ENCODE measurements around the gene KMT2A.
A peak's percentile ranks its signal among the peaks of the same experiment; 100 is the strongest.

The KMT2A gene

DNA sequence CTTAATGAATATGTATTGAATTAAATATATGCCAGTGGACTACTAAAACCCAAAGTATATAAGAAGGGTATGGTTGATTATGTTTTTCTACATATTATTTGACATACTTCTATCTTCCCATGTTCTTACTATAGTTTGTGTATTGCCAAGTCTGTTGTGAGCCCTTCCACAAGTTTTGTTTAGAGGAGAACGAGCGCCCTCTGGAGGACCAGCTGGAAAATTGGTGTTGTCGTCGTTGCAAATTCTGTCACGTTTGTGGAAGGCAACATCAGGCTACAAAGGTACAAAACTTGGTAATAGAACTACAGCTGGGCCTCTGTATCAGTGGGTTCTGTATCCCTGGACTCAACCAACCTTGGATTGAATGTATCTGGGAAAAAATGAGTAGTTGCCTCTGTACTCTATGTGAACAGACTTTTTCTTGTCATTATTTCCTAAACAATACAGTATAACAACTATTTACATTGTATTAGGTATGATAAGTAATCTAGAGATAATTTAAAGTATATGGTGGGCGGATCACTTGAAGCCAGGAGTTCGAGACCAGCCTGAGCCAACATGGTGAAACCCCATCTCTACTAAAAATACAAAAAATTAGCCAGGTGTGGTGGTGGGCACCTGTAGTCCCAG lies 52.3 kb downstream of the KMT2A start:
- DNase-seq, result peak; percentile 61

DNA sequence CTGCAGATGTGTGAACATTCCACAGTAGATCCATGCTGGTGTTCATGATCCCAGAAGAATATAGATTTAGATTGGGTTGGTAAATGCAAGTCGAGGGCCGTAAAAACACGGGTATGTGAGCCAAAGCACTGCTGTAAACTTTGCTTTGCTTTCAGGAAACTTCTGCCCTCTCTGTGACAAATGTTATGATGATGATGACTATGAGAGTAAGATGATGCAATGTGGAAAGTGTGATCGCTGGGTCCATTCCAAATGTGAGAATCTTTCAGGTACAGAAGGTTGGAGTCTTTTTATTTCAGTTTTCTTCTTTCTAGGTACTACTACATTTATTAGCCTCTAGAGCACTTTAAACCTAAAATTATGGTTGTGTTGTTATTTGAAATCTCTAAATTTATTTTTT lies 54.7 kb downstream of the KMT2A start:
- DNase-seq, result no peak

DNA sequence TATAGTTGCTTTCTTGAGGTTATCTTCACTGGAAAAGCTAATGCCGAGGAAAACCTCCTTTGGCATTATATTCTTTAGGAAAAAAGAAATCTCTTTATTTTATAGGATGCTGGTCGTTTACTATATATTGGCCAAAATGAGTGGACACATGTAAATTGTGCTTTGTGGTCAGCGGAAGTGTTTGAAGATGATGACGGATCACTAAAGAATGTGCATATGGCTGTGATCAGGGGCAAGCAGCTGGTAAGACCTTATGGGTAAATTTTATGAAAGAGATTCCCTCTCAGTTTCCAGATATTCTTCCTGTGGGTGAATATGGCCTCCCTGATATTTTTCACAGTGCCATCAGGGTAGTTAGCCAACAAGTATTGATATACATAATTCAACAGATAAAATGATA lies 61.5 kb downstream of the KMT2A start:
- DNase-seq, result no peak

DNA sequence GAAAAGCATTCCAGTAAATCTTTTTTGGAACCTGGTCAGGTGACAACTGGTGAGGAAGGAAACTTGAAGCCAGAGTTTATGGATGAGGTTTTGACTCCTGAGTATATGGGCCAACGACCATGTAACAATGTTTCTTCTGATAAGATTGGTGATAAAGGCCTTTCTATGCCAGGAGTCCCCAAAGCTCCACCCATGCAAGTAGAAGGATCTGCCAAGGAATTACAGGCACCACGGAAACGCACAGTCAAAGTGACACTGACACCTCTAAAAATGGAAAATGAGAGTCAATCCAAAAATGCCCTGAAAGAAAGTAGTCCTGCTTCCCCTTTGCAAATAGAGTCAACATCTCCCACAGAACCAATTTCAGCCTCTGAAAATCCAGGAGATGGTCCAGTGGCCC lies 66.9 kb downstream of the KMT2A start:
- DNase-seq, result no peak

DNA sequence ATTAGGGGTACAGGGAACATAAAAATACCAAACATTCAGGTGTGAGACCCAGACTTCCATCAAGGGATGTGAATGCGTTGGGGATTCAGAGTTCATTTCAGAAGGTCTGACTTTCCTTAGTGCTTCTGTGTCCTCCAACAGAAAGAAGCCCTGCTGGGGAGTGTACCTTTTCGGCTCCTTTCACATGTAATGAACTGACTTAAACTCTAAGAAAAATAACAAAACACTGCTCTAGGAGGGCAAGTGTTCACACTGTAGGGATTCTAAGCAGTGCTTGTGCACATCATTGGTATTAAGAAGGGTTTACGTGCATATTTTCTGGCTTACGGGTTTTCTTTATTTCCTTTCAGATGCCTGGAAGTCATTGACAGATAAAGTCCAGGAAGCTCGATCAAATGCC lies 75.3 kb downstream of the KMT2A start:
- DNase-seq, result no peak

GRCh38 chr11:118514103-118514502 lies 77.8 kb downstream of the KMT2A start:
- DNase-seq, result no peak

DNA sequence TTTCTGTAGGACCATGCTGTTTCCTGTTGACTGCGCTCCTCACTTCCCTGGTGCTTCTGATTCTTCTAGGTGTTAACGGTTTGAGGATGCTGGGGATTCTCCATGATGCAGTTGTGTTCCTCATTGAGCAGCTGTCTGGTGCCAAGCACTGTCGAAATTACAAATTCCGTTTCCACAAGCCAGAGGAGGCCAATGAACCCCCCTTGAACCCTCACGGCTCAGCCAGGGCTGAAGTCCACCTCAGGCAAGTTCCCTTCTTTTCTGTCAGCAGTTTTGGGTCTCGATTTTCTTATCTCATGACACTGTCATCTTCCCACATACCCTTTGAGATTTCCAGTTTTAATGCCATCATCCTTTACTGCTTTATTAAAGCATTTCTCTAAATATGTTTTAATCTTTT lies 83.3 kb downstream of the KMT2A start:
- no peak for DNase-seq

DNA sequence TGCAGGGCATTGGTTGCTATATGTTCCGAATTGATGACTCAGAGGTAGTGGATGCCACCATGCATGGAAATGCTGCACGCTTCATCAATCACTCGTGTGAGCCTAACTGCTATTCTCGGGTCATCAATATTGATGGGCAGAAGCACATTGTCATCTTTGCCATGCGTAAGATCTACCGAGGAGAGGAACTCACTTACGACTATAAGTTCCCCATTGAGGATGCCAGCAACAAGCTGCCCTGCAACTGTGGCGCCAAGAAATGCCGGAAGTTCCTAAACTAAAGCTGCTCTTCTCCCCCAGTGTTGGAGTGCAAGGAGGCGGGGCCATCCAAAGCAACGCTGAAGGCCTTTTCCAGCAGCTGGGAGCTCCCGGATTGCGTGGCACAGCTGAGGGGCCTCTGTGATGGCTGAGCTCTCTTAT lies 85.6 kb downstream of the KMT2A start:
- DNase-seq, result no peak

DNA sequence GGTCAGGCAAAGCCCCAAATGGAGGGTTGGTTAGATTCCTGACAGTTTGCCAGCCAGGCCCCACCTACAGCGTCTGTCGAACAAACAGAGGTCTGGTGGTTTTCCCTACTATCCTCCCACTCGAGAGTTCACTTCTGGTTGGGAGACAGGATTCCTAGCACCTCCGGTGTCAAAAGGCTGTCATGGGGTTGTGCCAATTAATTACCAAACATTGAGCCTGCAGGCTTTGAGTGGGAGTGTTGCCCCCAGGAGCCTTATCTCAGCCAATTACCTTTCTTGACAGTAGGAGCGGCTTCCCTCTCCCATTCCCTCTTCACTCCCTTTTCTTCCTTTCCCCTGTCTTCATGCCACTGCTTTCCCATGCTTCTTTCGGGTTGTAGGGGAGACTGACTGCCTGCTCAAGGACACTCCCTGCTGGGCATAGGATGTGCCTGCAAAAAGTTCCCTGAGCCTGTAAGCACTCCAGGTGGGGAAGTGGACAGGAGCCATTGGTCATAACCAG lies 86.3 kb downstream of the KMT2A start:
- peak; percentile 8 for DNase-seq

GRCh38 chr11:118524356-118524755 lies 88.1 kb downstream of the KMT2A start:
- DNase-seq, result no peak

- no peak for DNase-seq
Measured at GRCh38 chr11:118524757-118525470, 88.6 kb downstream of the KMT2A start.

- no peak for DNase-seq
Measured at GRCh38 chr11:118526688-118527087, 90.4 kb downstream of the KMT2A start.

GRCh38 chr11:118527109-118527508 lies 90.8 kb downstream of the KMT2A start, which contains the start of gene TTC36:
TSS of gene TTC36 (plus strand) at chr11:118527474. CDS start at chr11:118527495, 21 bp downstream.
- no peak for DNase-seq

DNA sequence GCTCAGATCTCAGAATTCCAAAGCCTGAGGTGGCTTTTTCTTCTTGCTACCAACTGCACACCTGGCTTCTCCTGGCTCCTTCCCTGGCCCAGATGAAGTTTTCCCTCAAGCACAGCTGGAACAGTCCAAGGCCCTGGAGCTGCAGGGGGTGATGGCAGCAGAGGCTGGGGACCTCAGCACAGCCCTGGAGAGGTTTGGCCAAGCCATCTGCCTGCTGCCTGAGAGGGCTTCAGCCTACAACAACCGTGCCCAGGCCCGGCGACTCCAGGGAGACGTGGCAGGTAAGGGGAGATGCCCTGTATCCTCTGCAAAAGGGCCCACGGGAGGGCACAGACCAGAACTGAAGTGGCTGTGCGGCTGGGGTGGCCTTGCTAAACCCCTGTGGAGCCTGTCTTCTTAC lies 92.2 kb downstream of the KMT2A start:
- peak; percentile 3 for DNase-seq

DNA sequence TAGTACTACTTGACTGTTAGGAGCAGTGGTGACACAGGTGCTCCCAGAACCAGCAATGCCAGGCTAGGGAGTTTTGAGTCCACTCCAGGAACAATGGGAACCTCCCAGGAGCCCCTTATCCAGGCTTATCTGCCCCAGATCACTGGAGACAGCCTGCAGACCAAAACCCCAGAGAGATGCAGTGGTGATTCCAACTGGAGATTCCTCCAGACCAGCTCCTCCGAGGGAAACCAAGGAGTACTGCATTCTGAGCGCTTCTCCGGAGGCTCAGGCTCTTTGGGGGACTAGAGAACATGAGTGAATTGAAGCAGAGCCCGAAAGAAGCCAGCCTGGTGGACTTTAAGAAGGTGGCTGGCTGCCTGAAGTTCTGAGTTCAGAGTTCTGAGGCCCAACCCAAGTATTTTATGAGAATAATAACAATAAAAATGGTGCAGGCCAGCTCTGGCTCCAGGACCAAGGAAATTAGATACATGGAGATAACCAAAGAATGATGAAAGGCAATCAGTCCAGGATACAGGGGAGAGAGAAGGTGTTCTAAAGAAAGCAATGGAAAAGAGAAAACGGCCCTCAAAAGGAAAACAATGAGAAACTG lies 93.4 kb downstream of the KMT2A start:
- peak; percentile 6 for DNase-seq

DNA sequence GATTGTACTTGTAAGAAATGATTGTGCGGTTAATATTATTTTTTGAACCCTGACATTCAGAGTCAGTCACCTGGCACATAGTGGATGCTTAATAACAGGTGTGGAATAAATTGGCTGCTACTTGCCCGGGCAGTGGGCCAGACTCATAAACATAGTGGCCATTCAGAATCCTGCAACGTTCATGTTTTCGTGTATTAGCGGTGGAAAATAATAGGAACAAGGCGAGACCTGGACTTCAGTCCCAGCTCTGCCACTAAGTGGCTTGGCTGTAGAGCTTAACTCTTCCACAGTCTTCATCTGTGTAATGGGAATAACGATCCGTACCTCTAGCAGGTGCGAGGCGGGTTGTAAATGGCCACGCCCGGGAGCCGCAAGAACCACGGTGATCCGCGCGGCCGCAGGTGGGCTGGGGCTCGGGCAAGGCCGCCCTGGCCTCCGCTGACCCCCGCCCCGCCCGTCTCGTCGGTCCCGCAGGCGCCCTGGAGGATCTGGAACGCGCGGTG lies 93.9 kb downstream of the KMT2A start:
- DNase-seq, result no peak

DNA sequence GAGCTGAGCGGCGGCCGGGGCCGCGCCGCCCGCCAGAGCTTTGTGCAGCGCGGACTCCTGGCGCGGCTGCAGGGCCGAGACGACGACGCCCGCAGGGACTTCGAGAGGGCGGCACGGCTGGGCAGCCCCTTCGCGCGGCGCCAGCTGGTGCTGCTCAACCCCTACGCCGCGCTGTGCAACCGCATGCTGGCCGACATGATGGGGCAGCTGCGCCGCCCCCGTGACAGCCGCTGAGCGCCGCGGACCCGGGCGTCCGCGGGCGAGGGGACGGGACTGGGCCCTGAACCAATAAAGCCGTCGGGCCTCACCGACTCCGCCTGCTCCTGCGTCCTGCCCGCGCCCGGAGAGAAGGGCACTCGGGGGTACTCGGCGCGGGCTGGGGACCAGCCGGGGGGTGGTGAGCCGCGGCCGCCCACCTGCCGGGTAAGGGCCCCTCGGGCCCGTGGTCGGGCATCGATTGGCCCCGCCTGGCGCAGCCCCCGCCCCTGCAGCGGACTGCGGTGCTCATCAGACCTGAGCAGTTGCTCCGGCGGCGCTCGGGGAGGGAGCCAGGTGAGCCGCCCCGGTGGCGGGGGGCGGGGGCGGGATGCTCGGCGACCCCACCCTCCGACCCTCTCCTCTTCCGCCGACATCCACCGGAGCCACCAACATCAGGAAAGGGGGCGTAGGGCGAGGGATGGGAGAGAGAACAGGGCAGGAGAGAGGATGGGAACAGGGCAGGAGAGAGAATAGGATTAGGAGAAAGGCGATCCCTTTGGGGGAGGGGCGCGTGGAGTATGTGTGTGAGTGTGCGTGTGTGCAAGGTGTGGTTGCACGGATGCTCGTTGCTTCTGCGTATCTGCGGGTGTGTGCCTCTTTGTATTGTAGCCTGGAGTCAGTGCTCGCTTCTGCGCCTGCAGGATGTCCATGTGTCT lies 94.6 kb downstream of the KMT2A start, which contains the start of gene TMEM25:
TMEM25 (plus strand) TSS at position 510 of the 914 bp plus-strand sequence. CDS start 610 bp downstream, outside the sequence.
- DNase-seq, result peak; percentile 92

DNA sequence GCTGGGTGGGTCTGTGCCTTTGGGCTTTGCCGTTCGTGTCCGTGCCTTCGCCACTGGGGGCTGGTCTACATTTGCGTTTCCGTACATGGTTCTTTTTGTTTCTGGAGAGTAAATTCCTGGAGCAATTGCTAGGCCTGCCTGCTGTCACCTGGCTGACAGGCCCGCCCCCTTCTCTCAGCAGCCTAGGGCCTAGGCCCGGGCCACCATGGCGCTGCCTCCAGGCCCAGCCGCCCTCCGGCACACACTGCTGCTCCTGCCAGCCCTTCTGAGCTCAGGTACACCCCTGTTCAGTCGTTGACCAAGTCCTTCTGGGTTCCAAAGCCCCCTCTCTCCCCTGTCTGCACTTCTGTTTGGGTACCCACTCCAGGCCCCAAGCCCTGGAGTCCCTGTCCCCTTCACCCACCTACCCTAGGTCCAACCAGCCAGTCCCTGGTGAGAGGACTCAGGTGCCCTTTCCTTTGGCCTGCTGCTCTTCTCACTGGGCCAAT lies 95.3 kb downstream of the KMT2A start:
- no peak for DNase-seq

DNA sequence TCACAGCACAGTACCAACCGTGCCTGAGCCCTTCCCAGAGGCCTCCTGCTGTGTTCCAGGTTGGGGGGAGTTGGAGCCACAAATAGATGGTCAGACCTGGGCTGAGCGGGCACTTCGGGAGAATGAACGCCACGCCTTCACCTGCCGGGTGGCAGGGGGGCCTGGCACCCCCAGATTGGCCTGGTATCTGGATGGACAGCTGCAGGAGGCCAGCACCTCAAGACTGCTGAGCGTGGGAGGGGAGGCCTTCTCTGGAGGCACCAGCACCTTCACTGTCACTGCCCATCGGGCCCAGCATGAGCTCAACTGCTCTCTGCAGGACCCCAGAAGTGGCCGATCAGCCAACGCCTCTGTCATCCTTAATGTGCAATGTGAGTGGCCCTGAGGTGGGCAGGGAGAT lies 95.8 kb downstream of the KMT2A start:
- no peak for DNase-seq

- DNase-seq, result no peak
Measured at GRCh38 chr11:118532852-118533768, 96.8 kb downstream of the KMT2A start.
